HEK293T (cell line): Measurements from ENCODE around the gene FAM118A.
"Not testable (repeated sequence)": the region's sequence is repeated elsewhere in the genome, so short reads cannot be mapped to it uniquely, and the experiment has no call there.

ENCODE experiments used
- CTCF ChIA-PET: fragments of 350-600 bp; formaldehyde crosslinking; extraction: SDS; loops from one replicate; lab custom pipeline; 2021; ENCODE audit warnings: antibody characterized with exemption, inconsistent platforms; lab: Yijun Ruan, JAX
- POLR2A ChIA-PET: fragments of 350-600 bp; formaldehyde crosslinking; extraction: SDS; loops from one replicate; lab custom pipeline; 2020; ENCODE audit warnings: antibody characterized with exemption, inconsistent platforms; lab: Yijun Ruan, JAX
- DNase-seq: peaks from one replicate; pipeline ENCODE4 v3.0.0; 2012; ENCODE audit warnings: mixed read lengths; ENCODE audit errors: extremely low spot score
- ARNT ChIP-seq: fragments of 450-650 bp; IDR thresholded peaks from 2 replicates; pipeline ENCODE4 v1.6.1; 2017; ENCODE audit warnings: mild to moderate bottlenecking
- BHLHE40 ChIP-seq: fragments of 450-650 bp; IDR thresholded peaks from 2 replicates; pipeline ENCODE4 v1.6.1; 2016; ENCODE audit warnings: mild to moderate bottlenecking, moderate library complexity, borderline replicate concordance
- CTBP1 ChIP-seq: fragments of 450-650 bp; IDR thresholded peaks from 2 replicates; pipeline ENCODE4 v1.6.1; 2016; ENCODE audit warnings: borderline replicate concordance
- ELF4 ChIP-seq: fragments of 450-650 bp; IDR thresholded peaks from 2 replicates; pipeline ENCODE4 v1.6.1; 2017; ENCODE audit warnings: antibody characterized with exemption
- FOXA1 ChIP-seq: fragments of 450-650 bp; IDR thresholded peaks from 2 replicates; pipeline ENCODE4 v1.6.1; 2016; ENCODE audit warnings: mild to moderate bottlenecking
- FOXK2 ChIP-seq: fragments of 450-650 bp; IDR thresholded peaks from 2 replicates; pipeline ENCODE4 v1.6.1; 2016; ENCODE audit warnings: mild to moderate bottlenecking
- FOXM1 ChIP-seq: fragments of 450-650 bp; IDR thresholded peaks from 2 replicates; pipeline ENCODE4 v1.6.1; 2017; ENCODE audit warnings: mild to moderate bottlenecking, borderline replicate concordance
- HDGF ChIP-seq: fragments of 450-650 bp; IDR thresholded peaks from 2 replicates; pipeline ENCODE4 v1.6.1; 2017; ENCODE audit warnings: antibody characterized with exemption, borderline replicate concordance
- L3MBTL2 ChIP-seq: fragments of 450-650 bp; conservative IDR thresholded peaks from 2 replicates; pipeline ENCODE4 v1.6.1; 2016; ENCODE audit warnings: mild to moderate bottlenecking
- LEF1 ChIP-seq: fragments of 450-650 bp; IDR thresholded peaks from 2 replicates; pipeline ENCODE4 v1.6.1; 2017; ENCODE audit warnings: mild to moderate bottlenecking, borderline replicate concordance
- NFRKB ChIP-seq: fragments of 450-650 bp; IDR thresholded peaks from 2 replicates; pipeline ENCODE4 v1.6.1; 2016; ENCODE audit warnings: mild to moderate bottlenecking, moderate library complexity
- PKNOX1 ChIP-seq: fragments of 450-650 bp; IDR thresholded peaks from 2 replicates; pipeline ENCODE4 v1.6.1; 2016
- SP1 ChIP-seq: fragments of 450-650 bp; IDR thresholded peaks from 2 replicates; pipeline ENCODE4 v1.6.1; 2017
- SUZ12 ChIP-seq: fragments of 450-650 bp; IDR thresholded peaks from 2 replicates; pipeline ENCODE4 v1.6.1; 2016; ENCODE audit warnings: mild to moderate bottlenecking
- TARDBP ChIP-seq: fragments of 450-650 bp; IDR thresholded peaks from 2 replicates; pipeline ENCODE4 v1.6.1; 2016
- ZNF384 ChIP-seq: fragments of 450-650 bp; IDR thresholded peaks from 2 replicates; pipeline ENCODE4 v1.6.1; 2016

Gene FAM118A

GRCh38 chr22:45309422-45310227 lies at the start of gene FAM118A:
TSS of gene FAM118A (plus strand) at chr22:45309934. CDS start at chr22:45322380, 12,446 bp downstream.
- ChIA-PET CTCF (no interaction called here), POLR2A (interaction anchor here (0.6 to 1.6 kb wide), 3 partner anchors 10 to 128 kb away, joined by 3 to 4 read pairs (median 3); no protein-coding TSS in a partner anchor)
- peak; percentile 98 for DNase-seq
- TF ChIP-seq SP1 (no peak), FOXM1 (no peak), NFRKB (no peak), HDGF (0 out of 2 replicates have a peak, but pooled peaks have one; percentile 19)

- POLR2A ChIA-PET, CTCF ChIA-PET, DNase-seq: not testable (repeated sequence)
Observed at GRCh38 chr22:45260395-45260759, 49.4 kb upstream of the FAM118A start.

- ChIA-PET POLR2A (no interaction called here), CTCF (no interaction called here)
- TF ChIP-seq FOXK2 (no peak), BHLHE40 (no peak), NFRKB (no peak), ARNT (no peak), ELF4 (no peak), LEF1 (no peak), FOXM1 (no peak), CTBP1 (no peak), TARDBP (no peak), L3MBTL2 (no peak)
- DNase-seq: no peak
Observed at GRCh38 chr22:45261407-45262088, 48.2 kb upstream of the FAM118A start.

GRCh38 chr22:45262195-45262930 lies 47.4 kb upstream of the FAM118A start:
- CTCF ChIA-PET: no interaction called here
- no peak for DNase-seq
- TF ChIP-seq ELF4 (no peak), L3MBTL2 (no peak), ZNF384 (no peak), SP1 (no peak), NFRKB (no peak), HDGF (no peak), FOXM1 (no peak), TARDBP (no peak), FOXA1 (no peak), ARNT (no peak), SUZ12 (no peak), CTBP1 (no peak), FOXK2 (no peak), BHLHE40 (no peak), LEF1 (no peak), PKNOX1 (no peak)
- POLR2A ChIA-PET: no interaction called here

- ChIA-PET CTCF (no interaction called here), POLR2A (interaction anchor here (1.7 kb wide), 1 partner anchor 55 kb away, joined by 3 read pairs; no protein-coding TSS in a partner anchor)
- no peak for DNase-seq
- TF ChIP-seq ARNT: no peak
- TF ChIP-seq HDGF: no peak
- TF ChIP-seq SP1: no peak
- no peak for TF ChIP-seq CTBP1
- TF ChIP-seq FOXM1: no peak
- no peak for TF ChIP-seq TARDBP
- no peak for TF ChIP-seq LEF1
- TF ChIP-seq SUZ12: no peak
Observed at GRCh38 chr22:45262931-45263462, 46.7 kb upstream of the FAM118A start.

GRCh38 chr22:45263463-45264269 lies 46.1 kb upstream of the FAM118A start:
- POLR2A ChIA-PET: interaction anchor here (1.7 kb wide), 1 partner anchor 55 kb away, joined by 3 read pairs; no protein-coding TSS in a partner anchor
- TF ChIP-seq L3MBTL2: peak; percentile 88
- TF ChIP-seq TARDBP: no peak
- TF ChIP-seq ZNF384: no peak

GRCh38 chr22:45265535-45265934 lies 44.2 kb upstream of the FAM118A start:
- ChIA-PET POLR2A (no interaction called here), CTCF (no interaction called here)
- TF ChIP-seq BHLHE40 (no peak), SP1 (no peak), ELF4 (no peak), FOXA1 (no peak), FOXK2 (no peak), L3MBTL2 (no peak), CTBP1 (no peak), NFRKB (no peak)
- DNase-seq: no peak

More at GRCh38 chr22:45263463-45264269, 46.1 kb upstream of the FAM118A start:
- CTCF ChIA-PET: interaction anchor here (0.7 to 1.0 kb wide), 2 partner anchors 42 to 163 kb away, joined by 3 to 4 read pairs; no protein-coding TSS in a partner anchor
- DNase-seq: peak; percentile 75
